NCI-H1417 (cell line): Measurements from ENCODE around the gene ADAMTS2.
"Not testable (repeated sequence)": the region's sequence is repeated elsewhere in the genome, so short reads cannot be mapped to it uniquely, and the experiment has no call there.

Experiments used
- DNase-seq, 3 experiments: peaks; one replicate each; lab custom pipeline; 2025; lab: John Stamatoyannopoulos, UW

Gene ADAMTS2

DNA sequence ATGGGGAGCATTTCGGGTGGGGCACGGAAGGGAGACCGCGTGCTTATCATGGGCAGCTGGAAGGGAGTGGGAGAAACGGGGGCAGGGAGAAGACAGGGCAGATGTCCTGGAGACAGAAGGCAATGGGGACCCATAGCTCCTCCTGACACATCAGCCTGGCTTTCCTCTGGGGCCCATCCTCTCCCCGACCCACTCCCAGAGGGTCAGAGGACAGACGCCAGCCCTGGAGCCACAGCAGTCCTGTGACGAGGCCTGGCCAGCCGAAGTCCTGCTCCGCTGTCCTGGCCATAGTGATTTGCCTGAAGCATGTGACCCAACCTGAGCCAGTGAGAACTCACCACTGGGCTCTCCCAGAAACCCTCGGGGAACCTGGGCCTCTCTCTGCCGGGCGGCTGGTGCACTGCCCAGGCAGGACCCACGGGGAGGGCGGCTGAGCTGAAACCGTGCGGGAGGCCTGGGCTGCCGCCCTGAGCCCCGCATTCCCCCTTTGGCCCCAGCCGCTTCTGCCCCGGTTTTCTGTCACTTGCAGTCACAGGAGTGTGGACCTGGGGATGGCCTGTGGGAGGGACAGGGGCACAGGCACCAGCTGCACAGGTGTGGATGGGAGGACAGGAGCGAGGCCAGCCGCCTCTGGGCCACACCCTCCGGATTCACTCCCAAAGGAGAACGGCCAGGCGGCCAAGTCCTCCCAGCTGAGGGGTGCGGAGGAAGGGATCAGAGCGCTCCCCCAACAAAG is 19.8 kb downstream of the ADAMTS2 start:
- no peak for DNase-seq

DNA sequence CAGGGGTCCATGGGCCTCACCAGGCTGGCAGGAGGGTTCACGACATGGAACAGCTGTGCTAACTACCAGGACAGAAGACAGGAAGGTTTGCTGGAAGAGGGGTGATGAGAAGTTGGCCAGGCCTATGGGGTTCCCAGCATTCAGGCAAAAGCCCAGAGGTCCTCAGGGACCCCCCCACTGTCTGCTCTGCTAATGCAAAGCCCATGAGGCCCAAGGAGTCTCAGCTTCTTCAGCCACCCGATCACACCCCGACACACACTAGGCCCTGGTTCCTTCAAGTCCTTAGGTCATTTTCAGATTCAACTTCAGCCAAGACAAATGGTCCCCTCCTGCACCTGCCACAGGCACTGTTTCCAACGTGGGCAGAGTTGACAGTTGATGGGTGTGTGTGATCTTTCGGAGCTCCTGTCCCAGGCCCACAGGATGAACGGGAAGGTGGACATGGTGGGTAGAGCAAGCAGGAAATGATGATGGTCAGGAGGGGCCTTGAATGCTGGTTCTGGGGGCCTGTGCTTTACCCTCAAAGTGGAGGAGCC is 20.4 kb downstream of the ADAMTS2 start:
- no peak for DNase-seq

DNA sequence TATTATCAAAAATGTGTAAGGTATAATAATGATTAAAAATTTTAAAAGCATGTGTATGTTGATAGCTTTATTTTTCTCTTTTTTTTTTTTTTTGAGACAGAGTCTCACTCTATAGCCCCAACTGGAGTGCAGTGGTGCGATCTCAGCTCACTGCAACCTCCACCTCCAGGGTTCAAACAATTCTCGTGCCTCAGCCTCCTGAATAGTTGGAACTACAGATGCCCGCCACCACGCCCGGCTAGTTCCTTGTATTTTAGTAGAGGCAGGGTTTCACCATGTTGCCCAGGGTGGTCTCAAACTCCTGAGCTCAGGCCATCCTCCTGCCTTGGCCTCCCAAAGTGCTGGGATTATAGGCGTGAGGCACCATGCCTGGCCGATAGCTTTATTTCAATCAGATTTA is 20.9 kb downstream of the ADAMTS2 start:
- not testable (repeated sequence) for DNase-seq

DNA sequence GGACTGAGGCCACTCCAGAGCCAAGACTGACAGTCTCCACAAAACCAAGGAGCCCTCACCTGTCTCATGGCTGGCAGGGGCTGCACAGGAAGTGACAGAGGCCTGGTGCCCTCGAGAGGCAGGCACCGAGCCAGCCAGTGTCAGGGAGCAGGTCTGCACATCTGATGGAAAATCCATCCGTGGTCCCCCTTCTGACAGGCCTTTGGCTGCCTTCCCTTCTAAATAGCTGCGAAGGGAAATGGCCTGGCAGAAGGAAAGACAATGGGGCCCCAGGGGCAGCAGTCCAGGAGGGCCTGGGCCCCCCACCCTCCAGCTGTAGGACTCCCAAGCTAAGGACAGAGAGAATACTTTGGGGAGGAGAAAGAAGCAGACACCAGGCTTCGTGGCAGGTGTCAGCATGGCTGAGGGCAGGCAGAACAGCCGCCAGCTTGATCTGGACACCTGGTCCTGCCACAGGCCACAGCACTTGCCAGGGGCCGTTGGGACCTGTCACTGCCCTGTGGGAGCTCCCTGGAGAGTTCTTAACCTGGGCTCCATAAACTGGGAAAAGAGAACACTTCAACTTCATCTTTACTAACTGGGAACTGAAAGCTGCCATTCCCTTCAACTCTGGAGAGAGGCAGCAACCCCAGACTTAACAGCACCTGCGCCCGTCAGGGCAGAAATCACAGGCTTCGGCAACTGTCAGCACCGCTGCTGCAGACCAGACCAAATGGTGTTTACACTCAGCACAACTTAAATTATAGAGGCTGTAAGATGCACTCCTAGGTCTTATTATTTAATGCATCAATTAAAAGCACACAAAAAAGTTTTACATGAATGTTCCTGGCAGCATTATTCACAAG is 22.0 kb downstream of the ADAMTS2 start:
- peak in 2 of 3 experiments; percentile 27 to 69 for DNase-seq

DNA sequence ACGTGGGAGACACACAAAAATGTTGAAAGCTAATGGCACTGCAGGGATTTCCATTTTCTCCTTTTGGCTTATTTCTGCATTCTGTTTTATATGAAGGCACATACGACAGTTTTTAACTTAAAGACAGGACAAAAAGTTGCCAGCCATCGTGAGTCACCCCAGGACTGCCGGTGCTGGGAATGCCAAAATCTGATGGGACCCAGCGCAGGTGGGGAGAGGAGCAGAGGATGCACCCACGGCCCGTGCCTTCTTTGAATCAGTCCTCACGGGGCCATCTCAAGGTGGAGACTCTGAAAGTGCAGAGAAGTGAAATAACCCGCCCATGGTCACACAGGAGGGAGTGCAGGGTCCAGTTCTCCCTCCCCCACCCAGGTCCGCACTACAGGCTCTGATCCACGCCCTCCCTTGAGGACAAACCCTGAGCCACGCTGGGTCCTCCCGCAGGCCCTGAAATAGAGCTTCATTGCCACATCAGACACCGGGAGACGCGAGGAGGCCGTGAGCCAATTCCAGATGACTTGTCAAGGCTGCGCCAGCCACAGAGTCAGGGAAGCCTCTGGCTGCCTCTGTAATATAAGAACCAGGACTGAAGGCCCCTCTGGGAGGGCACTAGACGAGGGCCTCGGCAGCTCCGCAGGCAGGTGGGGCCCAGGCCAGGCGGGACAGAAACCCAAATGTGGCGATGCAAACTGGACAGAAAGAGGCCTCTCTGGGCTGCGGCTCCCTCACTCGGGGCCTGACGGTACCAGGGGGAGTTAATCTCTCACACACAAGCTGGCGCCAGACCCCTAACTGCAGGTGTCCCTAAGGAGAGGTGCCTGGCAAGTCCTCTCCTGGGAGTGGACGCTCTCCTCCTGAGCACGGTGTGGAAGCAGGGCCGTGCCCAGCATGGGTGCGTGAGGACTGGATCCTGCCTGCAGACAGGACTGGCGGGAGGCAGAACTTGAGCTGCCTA is 22.9 kb downstream of the ADAMTS2 start:
- no peak for DNase-seq

DNA sequence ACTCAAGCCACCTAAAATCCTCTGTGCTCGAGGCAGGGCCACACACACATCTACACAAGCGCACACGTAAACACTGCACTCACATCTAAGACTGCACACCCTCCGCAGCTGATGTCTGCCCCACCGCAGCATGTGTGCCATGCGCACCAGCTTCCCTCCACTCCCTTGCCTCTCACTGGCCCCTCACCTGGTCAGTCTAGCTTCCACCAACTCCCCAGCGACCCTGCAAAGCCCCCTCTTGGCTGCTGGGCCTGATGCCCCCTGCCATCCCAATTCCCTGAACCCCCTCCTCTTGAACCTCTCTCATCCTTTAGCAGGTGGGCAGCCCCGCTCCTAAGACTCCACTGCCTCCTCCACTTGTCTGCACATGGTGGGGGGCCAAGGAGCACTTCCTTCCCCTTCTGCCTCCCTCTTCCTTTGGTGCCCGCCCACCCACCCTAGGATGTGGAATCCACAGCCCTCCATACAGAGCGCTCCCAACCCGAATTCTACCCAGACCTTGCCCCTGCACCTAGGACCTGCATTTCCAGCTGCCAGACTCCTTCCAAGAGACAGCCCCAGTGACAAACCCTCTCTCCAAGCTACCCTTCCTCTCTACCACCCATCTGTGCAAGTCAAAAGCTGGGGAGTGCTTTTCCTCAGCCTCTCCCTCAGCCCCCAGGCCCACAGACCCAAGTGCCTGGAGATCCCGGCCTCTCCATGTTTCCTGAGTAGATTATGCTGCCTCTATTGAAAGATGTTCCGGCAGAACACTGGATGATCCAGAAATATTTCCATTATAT is 23.9 kb downstream of the ADAMTS2 start:
- no peak for DNase-seq

DNA sequence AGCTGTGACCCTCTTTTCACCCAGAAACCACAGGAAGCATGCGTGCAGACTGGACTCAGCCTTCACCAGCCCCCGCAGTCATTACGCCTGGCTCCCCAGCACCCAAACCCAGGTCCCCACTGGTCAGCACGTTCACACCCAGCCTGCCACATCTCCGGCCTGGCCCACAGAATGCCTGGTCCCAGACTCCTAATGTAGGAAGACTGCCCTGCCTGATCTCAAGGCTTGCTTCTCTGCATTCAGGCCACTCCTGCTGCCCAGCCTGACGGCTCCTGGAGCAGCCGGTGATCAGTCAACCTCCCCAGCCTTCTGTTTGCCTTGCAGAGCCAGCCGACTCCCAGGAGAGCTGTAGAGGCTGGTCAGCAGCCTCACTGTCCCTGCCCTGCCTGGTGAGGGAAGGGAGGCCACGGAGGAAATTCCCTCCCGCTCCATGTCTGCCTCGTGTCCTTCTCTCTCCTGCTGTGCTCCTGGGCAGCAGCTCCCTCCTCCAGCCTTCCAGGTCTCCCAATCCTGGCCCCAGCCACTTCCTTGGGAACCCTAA is 25.4 kb downstream of the ADAMTS2 start:
- no peak for DNase-seq

DNA sequence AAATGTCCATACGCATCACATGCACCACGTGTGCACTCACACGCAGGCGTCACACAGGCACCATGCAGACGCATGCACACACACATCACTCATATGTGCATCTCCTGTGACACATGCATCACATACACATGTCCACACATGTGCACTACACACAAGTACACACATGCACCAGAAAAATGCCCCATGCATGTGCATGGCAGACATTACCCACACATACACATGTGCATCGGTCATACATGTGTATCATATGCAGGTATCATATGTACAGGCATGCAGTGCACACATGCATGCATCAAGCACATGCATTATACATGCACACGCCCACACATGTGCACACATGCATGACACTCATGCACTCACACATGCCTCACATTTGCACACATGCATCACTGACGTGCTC is 26.1 kb downstream of the ADAMTS2 start:
- DNase-seq = no peak

DNA sequence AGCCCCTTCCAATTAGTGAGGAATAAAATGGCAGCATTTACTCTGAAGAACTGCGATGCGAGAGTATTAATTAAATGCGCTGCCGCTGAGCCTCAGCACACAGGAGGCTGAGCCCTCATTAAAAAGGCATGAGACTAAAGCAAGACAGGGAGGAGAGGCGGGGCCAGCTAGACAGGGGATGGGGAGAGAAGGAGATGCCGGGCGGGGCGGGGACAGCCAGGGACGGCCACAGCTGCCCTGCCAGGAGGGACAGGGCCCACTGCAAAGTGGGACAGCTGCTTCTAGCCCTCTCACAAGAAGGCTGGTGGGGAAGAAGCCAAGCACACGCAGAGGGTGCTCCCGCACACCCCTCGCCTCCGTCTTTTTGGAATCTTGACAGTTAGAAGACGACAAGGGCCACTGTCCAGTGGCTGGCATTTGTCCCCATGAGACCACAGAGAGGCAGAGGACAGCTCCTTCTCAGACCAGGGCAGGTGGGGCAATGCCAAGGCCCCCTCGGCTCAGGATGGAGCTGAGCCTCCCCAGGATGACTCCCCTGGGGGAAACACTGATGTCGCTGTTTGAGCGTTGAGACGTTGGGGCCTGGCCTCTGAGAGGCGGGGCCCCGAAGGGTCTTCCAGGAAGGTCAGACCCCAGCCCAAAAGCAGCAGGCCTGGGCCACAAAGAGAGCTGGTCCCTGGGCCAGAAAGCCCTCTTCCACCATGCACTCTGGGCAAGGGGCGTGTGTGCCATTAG is 26.9 kb downstream of the ADAMTS2 start:
- DNase-seq = peak in 2 of 3 experiments; percentile 46 to 78

DNA sequence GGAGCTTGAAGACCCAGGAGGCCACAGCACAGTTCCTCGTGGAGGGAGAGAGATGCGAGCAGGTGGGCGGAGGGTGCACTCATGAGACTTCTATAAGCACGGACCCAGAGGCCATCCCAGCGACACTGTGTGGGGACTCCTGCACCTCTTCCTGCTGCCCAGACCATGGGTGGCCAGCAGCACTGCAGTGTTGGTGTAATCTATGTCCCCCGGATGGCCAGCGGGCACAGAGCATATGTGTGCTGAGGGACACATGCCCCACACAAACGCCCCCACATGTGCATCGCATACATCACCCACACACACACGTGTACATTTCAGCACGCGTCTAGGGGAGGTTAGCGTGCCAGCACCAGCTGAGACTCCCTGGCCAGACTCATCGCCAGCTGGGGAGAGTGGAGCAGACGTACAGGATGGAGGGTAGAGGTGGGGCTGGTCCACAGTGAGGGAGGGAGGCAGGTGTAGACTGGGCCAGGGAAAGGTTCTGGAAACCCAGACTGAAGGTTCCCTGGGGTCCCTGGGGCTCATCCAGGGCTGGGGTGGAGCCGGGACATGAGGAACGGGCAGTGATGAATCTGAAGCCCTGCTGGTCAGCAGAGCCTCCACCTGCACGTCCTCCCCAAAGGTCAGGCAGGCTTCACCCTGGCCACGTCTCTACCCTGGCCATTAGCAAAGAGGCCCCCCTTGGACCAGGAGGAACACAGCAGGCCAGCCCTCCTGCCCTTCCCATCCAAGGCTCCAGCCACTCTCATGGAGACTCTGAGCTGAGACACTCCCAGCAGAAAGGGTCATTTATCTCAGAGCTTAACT is 27.6 kb downstream of the ADAMTS2 start:
- DNase-seq = peak in 1 of 3 experiments; percentile 42

DNA sequence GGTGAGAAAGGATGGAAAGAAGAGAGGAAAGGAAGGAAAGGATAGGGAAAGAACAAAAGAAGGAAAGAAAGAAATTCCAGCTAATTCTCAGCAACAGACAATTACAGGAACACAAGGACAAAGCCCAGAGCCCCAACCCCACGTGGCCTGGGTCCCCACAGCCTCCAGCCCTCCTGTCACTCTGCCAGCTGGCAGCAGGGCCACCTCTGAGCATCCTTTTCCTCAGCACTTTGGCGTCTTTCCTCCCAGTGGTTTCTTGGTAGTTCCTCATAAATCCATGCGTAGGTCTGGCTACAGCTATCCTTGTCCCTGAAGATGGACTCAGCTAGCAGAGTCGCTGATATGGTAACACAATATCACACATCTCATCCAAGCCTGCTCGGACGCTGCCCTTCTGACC is 28.3 kb downstream of the ADAMTS2 start:
- no peak for DNase-seq

DNA sequence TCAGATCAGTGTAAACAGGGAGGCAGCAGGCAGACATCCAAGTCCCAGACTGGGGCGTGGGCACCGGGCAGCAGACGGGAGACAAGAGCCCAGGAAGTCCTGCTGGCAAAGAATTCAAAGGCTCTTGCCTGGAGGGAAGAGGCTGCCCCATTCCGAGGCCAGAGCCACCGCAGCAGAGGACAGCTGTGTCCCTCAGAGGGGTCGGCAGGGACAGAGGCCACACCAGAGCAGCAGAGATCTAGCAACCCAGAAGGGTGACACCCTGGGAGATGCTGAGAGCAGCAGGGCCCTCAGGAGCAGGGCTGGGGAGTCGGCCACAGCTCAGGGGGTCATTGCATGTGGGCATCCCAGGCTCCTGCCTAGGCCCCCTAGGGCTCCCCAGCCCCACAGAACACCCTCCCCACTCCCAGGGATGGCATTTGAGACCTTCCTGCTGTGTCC is 29.1 kb downstream of the ADAMTS2 start:
- no peak for DNase-seq

DNA sequence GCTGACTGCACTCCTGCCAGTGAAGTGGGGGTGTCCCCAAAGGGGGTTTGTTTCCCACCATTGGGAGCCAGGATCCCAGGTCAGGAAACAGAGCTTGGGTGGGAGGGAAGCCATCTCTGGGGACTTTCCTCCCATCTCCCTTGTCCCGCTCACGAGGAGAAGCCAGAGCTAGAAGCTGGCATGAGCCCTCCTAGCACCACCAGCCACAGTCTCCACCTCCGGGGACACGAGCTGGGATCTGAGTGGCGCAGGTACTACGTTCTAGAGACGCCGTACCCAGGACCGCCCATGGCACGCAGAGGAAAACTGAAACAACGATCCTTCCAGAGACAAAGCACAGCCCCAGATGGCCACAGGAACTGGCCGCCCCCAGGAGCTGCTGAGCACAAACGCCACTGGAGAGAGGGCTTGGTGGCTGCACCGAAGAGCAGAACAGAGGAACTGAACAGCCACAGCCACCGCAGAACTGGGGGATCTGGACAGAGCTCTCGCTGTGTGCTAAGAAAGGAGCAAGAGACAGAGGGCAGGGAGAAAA is 29.8 kb downstream of the ADAMTS2 start:
- no peak for DNase-seq

DNA sequence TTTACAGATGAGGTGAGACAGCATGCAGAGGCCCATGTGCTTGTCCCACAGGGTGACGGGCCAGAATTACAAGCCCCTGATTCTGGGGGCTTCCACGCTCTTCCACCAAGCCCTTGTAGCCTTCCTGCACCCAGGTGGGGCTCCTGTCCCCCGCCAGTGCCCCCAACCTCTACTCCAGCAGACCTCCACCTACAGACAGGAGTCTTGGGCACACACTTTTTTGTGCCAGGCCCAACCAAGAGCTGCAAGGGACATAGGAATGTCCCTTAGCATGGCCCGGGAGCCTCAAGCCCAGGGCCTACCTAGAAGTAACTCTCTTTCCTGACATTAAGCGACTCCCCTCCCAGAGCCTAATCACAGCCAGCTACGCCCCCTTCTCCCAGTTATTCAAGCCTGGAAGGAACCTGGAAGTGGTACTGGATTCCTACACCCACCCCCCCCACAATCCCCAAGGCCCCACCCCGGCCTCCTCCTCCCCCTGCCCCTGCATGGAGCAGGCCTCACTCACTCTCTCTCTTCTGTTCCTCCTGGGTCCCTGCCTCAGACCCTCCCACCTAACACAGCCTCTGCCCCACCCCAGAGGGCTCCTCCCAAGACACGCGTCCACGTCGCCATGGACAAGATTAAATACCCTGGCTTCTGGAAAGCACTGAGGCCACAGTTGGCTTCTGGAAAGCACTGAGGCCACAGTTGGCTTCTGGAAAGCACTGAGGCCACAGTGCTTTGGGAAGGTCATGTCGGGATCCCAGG is 30.5 kb downstream of the ADAMTS2 start:
- no peak for DNase-seq

DNA sequence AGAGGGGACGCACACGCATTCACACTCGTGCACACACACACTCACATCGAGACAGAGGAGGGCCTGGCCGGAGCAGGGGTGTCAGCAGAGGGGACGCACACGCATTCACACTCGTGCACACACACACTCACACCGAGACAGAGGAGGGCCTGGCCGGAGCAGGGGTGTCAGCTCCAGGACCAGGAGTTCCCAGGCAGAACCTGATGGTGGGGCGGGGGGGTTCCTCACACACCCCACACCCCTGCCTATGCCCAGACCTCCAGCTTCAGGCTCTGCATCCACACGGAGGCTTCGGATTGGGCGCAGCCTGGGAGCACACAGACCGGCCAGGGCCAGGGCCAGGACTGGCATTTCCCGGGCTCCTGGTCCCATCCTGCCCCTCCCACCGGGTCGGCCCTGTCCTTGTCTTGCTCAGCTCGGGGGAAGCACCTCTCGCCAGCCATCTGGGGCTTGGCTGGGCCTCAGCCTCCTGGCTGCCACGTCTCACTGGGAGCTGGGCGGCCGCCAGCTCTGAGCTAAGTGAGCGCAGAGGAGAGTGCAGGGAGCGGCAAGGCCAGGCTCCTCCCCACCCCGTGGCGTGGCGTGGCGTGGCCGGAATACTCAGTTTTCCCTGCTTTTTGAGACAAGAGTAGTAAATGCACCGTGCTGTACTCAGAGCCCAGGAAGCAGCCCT is 31.3 kb downstream of the ADAMTS2 start:
- DNase-seq = no peak

DNA sequence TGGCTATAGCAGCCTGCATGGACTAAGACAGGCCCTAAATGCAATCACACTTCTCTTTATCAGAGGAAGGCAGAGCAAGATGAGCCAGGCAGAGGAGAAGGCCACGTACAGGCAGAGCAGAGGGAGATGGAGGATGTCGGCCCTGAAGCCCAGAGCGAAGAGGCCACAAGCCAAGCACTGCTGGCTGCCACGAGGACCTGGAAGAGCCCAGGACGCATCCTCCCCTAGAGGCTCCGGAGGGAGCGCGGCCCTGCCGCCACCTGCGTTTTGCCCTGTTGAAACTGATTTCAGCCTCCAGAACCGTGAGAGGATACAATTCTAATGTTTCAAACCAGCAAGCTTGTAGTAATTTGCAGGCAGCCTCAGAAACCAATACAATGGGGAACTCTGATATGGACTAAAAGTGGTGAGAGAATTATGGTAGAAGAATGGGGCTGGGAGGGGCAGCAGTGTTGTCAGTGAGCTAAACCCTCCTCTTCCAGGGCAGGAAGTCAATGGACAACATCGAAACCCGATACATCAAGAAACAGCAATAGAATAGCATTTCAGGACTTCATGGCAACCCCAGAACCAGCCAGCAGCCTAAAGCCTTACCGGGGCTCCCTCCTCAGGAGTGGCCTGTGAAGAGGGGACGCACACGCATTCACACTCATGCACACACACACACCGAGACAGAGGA is 32.6 kb downstream of the ADAMTS2 start:
- no peak for DNase-seq

DNA sequence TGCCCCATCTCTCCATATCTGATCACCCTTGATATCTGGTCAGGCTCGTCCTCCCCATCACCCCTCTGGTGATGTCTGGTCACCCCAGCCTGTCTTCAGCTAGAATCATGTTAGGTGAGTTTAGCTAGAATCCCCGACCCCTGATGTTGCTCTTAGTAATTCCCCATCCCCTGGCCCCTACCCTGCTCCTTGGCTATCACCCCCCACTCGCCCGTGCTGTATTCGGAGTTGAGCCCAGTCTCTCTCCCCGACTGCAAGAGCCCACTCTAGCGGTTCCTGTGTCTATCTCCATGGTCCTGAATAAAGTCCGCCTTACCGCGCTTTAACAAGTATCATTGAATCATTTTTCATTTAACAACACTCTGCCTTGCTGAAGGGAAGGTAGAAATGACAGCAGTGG is 33.7 kb downstream of the ADAMTS2 start:
- DNase-seq = no peak
